ENCODE data around the gene SRBD1.

The SRBD1 gene

DNA sequence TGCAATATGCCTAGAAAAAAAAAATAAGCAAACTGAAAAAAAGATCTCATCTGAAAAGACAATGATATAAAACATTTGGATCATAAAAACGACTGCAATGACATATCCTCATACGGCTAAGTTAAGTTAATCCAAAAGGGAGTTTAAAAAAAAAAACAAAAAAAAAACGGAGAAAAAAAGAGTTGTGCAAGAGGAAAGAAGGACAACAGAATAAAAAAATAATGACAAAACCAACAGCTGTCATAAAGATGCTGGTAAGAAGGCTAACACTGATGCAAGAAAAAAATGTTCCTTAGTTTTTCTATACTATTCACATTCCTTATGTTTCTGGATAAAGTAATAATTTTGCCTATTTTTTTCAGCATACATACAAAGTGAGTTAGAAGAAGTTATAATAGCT, 192.5 kb downstream of the SRBD1 start:
- DNase-seq (ENCODE audit: low read depth), result no peak

DNA sequence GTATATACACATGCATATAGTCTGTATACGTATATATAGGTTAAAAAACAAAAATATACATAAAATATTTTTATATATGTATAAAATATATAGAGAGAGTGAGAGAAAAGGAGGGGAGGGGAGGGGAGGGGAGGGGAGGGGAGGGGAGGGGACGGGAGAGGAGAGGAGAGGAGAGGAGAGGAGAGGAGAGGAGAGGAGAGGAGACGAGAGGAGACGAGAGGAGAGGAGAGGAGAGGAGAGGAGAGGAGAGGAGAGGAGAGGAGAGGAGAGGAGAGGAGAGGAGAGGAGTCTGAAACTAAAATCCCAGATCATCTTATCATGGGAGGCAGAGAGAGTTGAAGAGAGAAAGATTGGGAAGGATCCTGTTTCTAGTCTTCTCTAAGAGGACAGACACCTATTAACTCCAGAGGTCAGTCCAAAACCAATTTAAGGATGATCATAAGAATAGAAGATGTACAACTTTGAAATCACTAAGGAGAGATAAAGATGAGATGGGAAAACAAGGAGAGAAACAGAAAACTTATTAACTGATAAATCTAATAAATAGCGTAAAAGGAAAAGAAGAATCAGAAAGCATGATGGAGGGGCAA, 195.4 kb downstream of the SRBD1 start:
- DNase-seq (ENCODE audit: low read depth), result no peak

DNA sequence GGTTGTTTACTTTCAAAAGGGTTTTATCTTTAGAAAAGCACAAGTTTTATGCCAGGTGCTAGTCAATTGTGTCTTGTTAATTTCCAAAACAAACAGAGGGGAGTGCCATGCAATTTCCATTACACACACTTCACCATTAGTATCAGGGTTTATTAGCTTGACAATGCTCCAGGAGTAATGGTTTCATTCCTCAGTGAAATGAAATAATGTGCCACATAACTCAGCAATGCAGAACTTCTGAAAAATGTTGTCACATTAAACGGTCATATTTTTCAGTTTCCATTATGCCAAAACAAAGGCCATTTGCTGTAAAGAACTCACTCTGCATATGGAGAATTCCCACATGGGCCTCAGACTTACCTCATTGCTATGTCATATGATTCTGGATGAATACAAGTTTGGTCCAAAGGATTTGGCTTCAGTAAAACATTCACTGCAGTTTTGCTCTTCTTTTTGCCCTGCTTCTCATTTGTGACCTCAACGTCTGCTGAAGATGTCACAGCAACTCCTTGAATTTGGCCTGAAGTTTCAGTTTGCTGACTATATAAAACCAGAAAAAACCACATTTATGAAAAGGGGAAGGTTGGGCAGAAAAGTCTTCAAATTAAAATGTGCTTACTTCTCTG, 198.2 kb downstream of the SRBD1 start:
- no peak for DNase-seq (ENCODE audit: low read depth)

DNA sequence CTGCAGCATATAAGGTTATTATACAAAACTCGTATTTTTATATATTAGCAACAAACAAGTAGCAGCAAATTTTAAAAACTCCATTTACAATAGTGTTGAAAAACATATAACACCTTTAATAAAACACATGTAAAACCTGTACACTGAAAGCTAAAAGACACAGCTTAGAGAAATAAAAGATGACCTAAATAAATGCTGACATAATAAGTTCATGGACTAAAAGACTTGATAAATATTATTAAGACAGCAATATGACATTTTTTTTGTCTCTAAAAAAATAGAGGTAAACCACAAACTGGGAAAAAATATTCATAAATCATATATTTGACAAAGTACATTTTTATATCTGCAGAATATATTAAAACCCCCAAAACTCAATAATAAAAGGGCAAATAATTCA, 201.4 kb downstream of the SRBD1 start:
- no peak for DNase-seq (ENCODE audit: low read depth)

DNA sequence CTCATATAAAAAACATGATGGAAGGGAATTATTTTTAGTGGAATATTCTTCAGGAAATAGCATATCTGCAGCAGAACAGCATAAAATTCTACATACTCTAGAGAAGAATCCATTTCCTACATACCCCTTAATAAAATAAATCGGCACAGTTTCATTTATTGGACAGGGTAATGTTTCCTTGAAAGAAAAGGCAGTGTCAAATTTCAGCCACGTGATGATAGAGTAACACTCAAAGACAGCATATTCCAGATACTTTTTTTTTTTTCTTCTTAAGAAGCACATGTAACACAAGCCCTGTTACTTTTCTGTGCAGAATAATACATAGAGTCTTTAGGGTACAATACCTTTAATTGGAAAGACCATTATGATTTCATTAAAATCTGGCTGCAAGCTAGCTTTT, 204.4 kb downstream of the SRBD1 start:
- no peak for DNase-seq (ENCODE audit: low read depth)

DNA sequence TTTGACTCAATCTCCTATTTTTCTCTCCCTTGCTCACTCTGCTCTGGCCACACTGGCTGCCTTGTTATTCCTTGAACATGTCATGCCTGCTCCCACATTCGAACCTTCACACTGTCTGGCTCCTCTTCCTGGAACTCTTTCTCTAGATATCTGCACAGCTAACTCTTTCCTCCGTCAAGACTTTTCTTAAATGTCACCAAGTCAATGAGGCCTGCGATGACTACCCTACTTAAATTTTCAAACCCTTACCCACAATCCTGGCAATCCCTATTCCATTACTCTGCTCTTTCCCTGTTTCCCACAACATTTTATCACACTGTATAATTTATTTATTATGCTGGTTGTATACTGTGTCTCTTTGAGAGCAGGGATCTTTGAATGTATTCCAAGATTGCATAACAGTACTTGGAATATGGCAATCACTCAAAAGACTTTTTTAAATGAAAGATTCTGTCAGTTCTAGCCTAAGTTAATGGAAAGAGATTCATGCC, 206.2 kb downstream of the SRBD1 start:
- peak; percentile 29 for DNase-seq (ENCODE audit: low read depth)

DNA sequence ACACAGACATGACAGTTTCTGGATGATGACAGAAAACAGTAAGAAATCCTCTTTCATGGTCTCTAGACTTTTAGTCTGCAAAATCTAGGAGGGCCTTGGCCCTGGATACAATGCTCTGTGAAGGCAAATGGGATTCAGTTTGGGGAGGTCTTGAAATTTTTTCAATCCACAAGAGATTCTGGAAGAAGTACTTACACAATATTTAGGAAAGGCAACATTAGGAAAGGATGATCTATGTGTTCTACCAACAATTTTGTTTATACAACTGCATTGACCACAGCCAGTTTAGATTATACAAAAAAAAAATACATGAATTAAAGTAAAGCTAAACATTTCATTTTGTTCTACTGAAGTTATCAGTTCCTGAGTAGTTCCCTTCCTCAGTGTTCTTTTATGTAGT, 208.0 kb downstream of the SRBD1 start:
- DNase-seq (ENCODE audit: low read depth), result peak; percentile 44

DNA sequence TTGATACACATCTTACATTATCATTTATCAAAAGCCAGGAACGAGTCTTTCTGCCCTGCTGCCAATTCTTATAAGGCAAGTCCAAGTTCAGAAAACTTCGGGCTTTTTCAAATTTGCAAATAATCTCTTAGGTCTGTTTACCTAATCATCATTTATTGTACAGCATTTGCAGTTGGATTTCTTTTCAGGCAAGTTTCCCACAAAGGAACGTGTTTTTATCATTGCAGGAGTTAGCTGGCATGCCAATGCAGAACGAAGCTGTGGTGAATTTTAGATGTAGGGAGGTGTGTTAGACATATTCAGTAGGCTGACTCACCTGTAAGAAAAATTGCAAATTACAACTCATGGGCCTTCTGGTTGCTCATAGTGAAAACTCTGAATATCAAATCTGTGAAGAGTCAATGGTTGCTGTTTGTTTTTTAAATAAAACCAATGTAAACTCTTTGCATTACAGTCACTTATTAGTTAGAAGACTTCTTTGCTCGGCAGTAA, 209.6 kb downstream of the SRBD1 start:
- DNase-seq (ENCODE audit: low read depth), result no peak

DNA sequence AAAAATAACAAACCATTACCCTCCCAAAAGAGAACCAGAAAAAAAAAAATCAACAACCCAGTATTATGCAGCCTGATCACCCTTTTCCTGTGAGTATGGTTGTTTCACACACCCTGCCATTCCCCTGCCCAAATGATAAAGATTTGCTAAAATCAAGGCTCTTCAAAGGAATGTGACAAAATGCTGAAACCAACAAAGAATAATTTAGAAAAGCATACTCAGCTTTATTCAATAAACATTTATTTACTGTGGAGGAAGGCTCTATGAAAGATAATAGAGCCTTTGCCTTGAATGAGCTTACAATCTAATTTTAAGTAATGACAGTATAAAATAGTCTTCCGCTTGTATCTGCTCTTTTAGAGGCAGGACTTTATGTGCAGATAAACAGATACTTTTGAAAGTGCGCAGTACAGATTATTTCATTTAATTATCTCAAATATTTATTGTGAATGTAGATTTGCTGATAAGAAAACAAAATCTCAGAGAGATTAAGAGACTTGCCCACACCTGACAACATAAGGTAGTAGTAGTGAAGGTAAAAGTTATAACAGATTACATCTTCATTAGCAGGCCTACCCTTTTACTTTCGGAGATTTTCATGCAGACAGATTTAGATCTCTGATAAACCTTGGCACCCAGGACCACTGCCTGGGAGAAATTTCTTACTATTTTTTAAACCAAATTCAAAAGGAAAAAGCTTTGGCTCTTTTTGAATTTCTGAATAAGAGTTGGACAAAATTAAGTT, 211.9 kb downstream of the SRBD1 start:
- no peak for DNase-seq (ENCODE audit: low read depth)

DNA sequence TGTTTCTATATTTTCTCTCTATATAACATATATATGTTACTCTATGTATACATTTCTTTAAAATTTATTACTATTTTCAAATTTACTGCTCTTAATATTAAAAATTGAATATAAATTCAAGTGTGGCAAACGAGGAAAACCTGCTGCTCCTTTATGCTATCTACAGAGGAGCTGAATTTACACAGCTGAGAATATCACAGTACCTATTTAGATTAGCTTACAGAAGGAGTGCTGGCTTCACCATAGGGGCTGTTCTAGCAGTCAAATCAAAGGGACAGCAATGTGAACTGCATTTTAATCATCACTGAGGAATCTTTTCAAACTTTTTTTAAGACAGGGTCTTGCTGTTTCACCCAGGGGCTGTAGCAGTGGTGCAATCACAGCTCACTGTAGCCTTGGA, 213.8 kb downstream of the SRBD1 start:
- DNase-seq (ENCODE audit: low read depth), result no peak

DNA sequence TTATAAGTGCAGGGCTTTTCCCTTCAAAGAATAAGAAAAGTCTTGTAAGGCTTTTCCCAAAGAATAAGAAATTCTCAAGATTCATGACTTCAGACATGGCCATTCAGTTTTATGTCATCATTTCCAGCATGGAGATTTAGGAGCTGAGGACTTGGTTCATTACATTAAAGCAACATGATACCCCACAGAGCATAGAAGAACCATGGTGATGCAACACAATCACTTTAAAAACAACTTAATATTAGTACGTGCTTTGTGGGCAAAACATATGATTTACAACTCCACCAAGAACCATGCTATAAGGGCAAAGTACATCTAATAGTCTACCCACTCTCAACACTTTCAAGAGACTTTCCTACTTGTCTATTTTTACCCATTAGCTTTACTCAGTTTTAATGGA, 214.4 kb downstream of the SRBD1 start:
- no peak for DNase-seq (ENCODE audit: low read depth)

DNA sequence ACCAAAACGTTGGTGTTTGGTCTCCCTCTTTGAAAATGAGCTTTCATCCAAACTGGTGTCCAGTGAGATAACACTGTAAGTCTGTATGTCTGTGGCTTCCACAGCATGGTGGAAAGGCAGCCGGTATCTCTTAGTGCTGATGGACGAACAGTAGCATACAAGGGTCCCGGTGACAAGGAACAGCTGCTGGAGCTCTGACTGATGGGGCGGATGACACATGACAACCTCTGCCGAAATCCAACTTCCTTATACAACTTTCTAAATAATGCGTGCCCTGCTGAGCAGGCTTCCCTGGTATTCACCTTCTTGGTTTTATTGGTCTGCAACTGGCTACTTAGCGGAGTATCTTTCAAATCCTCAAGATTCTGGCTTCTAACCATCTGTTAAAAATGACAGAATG, 216.2 kb downstream of the SRBD1 start:
- no peak for DNase-seq (ENCODE audit: low read depth)

DNA sequence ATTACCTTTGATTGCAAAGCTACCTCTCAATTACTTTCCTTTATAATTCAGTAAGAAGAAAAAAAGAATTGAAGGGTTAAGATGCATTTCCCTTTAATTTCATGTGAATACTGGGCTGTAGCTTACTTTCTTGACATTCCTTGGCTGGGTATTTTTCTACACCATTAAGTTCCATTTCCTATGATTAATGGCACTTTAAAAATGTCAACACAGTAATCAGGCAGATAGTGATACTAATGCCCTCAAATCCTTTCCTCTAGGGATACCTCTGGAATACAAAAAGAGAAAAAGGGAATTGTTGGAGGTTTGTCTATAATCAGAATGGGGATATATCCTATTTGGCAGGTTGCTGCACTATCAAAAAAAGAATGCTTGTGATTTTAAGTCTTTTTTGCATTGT, 216.9 kb downstream of the SRBD1 start:
- DNase-seq (ENCODE audit: low read depth), result no peak

DNA sequence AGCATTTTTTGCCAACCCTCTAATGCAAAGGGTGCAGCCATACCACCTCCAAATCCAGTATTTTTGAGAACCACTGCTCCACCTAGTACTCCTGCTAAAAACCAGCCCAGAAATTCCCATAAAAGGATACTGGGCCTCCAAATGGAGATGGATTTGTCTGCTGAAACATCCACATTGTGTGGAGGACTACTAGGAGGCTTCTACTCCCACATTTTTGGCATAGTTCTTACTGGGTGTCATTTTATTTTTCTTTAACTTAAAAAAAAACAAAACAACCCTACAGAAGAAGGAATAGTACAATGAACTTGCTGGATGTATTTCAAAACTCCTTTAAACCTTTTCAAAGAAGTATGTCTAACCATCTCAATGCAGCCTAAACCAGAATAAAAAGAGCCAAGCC, 219.2 kb downstream of the SRBD1 start:
- DNase-seq (ENCODE audit: low read depth), result peak; percentile 51

DNA sequence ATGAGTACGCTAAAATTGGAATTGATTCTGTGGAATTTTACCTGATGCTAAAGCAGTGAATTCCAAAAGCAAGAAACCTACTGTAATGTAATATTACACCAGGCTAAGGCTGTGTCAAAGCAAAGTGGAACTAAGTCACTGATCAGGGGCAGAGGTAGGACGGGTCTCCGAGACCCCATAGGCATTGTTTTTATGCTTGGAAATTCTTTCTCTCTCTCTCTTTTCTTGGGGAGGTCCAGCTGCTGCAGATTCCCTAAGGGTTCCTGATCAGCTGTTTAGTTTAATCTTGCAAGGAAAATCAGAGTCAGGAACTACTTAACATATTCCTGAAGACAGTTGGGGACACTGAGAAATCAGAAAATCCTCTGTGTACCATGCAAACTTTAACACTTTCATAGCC, 220.2 kb downstream of the SRBD1 start:
- DNase-seq (ENCODE audit: low read depth), result no peak

DNA sequence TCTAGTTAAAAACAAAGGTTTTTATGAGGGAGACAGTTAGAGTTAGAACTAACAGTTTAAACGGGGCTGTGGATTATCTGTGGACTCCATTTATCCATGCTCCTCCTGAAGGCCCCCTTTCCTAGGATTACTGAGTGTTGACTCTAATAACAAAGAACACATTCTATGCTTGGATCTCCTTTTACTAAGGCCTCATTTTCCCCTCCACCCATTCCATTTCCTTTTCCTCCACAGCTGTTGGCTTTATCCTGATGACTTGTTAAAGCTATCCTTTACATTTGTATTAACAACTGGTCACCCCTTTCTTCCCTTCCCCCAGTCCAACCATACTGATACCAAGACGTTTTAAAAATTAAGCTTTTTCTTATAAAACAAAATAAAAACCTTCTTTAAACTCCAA, 220.6 kb downstream of the SRBD1 start:
- no peak for DNase-seq (ENCODE audit: low read depth)

DNA sequence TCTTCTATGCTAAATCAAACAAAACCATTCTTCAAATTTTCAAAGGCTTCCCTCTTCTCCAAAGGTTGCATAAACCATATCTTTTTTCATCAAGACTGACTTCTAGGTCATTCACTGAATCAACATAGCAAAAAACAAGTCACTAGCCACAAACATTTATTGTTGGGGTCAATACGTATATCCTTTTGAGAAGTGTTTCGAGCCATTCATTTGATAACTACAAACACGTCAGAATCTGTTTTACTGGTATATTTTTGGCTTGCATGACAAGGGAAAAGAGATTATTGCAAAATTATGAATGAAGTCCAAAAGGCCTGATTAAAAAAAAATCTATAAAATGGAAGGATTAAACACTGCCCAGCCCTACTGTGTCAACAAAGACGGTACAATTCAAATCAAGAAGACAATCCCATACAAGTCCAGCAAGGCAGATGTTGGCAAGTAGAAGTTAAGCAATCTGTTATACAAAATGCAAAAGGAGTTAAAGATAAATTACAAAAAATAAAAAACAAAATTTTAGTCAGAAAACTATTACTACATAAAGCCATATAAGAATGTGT, 222.4 kb downstream of the SRBD1 start:
- DNase-seq (ENCODE audit: low read depth), result no peak

DNA sequence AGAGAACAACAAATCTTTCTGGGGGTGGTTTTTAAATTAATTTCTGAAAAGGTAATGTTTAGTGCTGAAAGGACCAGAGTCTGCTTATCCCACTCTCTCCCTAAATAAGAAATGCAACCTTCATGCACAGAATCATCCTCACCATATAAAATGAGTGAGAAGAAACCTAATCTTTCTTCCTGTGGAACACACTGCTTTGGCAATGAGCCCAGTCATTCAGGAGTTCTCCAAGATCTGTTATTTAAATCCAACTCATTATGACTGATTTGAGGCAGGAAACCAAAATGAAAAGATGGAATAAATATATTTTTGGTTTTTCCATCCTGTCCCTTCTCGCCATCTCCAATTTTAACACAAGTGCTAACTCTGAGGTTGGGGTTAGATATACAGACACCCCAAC, 228.3 kb downstream of the SRBD1 start:
- peak; percentile 36 for DNase-seq (ENCODE audit: low read depth)

DNA sequence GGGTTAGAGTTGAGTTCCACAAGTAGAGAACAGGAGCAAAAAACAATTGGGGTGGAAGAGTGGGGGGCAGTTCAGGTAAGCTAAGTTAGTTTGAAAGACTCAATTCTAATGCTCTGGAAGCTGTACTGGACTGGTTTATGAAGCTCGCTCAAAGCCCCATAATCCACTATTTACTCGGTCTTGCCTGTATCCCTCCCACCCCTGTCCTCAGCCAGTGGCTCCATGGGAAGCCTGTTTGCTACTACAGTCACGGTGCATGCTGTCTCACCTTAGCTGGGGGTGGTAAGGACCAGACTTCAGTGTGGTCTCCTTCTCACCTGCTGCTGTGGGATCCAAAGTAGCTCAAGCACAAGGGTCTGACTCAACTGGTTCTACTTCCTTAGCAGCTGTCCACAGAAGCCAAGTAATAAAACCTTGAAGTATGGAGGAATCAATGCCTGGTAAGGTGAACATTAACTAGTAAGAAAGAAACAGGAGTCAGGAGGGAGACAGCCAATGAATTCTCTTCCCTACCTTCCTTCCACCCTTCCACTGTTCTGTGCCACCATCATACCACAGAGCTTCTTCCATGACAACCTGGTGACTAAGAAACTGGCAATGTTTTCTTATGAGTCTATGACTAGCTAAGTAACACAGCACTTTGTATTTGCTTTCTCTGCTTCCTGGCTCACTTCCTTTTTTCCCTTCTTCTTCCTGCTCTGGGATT, 230.8 kb downstream of the SRBD1 start:
- no peak for DNase-seq (ENCODE audit: low read depth)

DNA sequence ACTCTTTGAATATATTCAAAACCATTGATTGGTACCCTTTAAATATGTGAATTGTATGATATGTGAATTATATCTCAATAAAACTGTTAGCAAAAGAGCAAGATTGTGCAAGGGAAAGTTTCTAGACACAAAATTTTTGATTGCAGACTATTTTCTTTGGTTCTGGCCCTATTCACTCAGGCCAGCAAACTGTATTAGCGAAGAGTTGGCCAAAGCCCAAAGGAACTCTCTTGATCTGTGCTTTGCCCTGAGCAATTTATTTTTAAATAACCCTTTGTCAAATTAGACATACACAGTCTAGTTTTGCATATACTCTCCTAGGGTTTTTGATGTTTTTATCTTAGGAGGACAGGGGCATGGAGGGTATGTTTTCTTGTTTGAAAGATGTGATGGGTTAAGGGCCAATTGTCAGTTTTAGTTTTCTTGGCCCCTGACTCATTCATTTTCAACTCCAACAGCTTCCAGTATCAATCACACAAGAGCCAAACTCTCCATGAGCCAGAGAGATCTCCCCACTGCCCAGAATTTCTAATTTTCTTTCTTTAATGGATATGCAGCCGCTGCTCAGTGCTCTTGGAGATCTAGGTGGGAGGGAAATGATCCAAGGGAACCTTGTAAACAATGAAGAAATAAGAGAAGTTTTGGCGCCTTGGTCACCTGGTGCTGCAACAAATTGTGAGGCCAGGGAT, 231.5 kb downstream of the SRBD1 start:
- DNase-seq (ENCODE audit: low read depth), result no peak

DNA sequence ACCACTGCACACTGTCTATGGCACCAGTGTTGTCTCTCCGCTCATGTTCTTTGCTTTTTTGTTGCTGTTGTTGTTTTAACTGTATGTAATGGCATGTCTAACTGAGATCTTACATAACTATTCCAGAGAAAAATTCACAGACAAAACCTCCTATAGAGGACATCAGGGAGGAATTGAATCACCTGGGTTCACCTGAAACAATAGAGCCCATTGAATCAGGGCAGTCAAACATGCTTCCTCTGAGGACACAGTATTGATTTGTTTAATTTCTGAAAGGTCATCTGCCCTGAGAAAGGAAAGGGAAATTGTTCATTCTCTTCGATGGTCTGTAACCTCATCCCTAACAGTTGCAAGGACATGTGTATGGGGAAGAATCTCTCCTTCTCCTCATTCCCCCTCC, 237.5 kb downstream of the SRBD1 start:
- DNase-seq (ENCODE audit: low read depth), result no peak

DNA sequence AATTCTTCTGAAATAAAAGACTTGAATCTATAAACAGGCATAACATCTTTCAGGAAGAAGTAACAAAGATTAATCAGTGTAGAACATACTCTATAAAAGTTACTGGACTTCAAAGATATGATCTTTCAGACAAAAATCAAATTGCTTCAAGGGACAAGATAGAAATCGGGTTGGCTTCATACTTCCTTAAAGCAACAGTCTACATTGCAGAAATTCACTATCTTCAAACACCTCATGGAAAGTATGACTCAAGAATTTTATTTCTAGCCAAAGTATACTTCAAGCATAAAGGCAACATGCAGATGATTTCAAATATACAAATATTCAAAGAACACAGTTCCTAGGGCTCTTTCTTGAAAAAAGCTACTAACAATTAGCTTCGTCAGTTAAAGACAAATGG, 240.7 kb downstream of the SRBD1 start:
- DNase-seq (ENCODE audit: low read depth), result no peak
